NCI-H2081 treated with DMSO at 0.1 percent for 48 hours (cell line): ENCODE data around the gene ZNF280C.
"Not testable (repeated sequence)": the region's sequence is repeated elsewhere in the genome, so short reads cannot be mapped to it uniquely, and the experiment has no call there.

ENCODE experiments used
- DNase-seq: peaks from one replicate; lab custom pipeline; 2025; lab: John Stamatoyannopoulos, UW

The ZNF280C gene

GRCh38 chrX:130268449-130269170 lies at the start of gene ZNF280C:
Gene ZNF280C (minus strand): TSS chrX:130268899. CDS start chrX:130260449, 8,450 bp downstream.
- peak; percentile 10 for DNase-seq

GRCh38 chrX:130304587-130305368 lies 36.1 kb upstream of the ZNF280C start:
- no peak for DNase-seq

- no peak for DNase-seq
Measured at GRCh38 chrX:130301977-130302376, 33.3 kb upstream of the ZNF280C start.

DNA sequence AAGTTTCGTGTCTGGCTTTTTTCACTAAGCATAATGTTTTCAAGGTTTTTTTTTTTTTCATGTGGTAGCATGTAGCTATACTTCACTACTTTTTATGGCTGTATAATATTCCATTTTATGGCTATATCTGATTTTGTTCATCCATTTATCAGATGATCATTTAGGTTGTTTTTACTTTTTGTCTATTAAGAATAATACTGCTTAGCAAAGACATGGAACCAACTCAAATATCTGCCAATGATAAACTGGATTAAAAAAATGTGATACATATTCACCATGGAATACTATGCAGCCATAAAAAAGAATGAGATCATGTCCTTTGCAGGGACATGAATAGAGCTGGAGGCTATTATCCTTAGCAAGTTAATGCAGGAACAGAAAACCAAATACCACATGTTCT lies 32.7 kb upstream of the ZNF280C start:
- DNase-seq, result no peak

- DNase-seq, result no peak
Measured at GRCh38 chrX:130300010-130300282, 31.2 kb upstream of the ZNF280C start.

DNA sequence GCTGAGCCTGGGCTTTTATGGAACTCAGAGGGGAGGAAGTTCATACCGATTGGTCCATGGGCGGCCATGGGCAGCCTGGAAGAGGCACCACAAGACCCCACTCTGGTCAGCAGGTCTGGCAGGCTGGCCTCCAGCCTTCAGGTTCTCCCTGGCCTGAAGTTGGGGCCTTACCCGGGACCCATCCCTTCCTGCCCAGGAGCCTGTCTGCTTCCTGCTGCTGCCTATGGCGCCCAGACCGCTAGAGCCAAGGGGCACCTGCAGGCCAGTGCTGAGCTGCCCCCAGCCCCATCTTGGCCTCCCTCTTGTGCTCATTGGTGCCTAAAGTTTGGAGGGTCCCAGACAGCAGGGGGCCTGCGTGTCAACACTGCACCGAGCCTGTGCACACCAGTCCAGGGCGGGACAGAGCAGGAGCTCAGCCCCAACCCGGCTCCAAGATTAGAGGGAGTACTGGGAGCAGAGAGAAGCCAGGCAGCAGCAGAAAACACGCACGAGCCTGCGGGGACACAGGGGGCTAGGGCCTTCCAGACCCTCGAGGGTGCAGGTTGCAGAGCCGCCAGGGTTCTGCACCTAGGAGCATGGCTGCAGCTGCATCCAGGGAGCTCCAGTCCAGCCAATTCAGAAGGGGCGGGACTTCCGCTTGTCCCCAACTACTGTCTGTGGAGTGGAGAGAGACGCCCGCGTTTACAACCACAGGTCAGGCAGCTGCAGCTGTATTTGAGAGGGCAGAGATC lies 30.7 kb upstream of the ZNF280C start:
- no peak for DNase-seq

DNA sequence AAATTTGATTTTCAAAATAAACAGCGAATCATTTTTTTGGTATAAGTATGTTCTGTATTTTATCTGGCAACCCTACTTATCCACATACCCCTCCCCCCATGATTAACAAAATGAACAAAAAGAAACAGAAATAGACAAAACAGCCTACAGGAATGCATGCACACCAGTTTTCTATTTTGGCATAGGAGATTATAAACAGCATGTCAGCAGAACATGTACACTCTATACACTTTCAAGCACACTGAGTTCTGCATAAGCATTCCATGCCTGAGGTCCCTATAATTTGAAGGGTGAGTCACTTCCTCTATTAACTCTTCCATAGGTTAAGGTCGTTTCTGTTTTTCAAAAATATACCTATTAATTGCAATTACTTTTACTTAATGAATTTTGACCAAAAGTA lies 28.0 kb upstream of the ZNF280C start:
- DNase-seq, result no peak

GRCh38 chrX:130296297-130296678 lies 27.6 kb upstream of the ZNF280C start:
- DNase-seq, result no peak

DNA sequence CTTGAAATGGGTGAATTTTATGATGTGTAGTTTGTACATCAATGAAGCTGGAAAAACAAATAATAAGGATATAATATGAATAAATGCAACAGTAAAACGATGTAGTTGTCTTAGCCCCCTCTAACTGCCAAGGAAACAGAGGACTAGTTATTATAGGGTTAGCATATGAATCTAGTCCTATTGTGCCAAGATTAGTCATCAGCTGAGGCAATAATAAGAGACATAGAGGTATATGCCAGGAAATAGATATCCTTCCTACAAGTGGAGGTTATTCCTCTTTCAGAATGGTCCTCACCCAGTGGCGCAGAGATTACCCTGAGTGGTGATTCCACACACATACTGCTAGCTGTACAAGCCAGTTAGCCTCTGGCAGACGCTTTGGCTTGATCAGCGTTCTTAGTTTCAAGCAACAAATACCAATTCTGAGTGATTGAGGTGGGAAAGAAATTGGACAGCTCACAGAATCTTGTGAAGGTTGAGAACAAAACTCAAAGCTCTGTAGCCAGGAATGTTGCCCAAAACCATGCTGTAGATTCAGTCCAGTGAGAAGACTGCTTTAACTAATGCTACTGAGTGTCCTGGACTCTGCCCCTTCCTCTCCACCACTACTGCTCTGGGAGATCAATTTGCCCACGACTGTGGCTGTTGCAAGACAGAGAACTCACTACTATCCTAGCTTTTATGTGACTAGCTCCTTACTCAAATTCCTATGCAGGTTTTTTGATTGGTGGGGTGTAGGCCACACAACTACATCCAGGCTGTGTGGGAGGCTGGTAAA lies 27.0 kb upstream of the ZNF280C start:
- no peak for DNase-seq

- DNase-seq, result no peak
Measured at GRCh38 chrX:130287071-130287770, 18.5 kb upstream of the ZNF280C start.

- no peak for DNase-seq
Measured at GRCh38 chrX:130285710-130286109, 17.0 kb upstream of the ZNF280C start.

DNA sequence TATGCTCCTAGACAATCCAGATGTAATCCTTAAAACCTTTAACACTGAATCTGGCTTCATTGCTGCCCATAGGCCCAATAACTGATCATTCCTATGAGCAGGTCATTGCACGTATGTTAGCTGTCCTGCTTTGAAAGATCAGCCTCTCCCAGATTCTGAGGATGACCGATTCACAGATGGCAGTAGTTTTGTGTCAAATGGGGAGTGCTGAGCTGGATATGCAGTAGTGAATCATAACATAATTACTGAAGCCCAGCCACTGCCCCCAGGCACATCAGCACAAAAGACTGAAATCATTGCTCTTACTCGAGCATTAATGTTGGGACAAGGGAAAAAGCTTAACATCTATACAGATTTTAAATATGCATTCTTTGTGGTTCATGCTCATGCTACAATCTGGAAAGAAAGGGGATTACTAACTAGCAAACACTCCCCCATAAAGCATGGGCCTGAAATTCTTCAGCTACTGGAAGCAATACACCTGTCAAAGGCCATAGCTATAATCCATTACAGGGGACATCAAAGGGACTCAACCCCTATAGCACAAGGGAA lies 16.4 kb upstream of the ZNF280C start:
- DNase-seq, result no peak

DNA sequence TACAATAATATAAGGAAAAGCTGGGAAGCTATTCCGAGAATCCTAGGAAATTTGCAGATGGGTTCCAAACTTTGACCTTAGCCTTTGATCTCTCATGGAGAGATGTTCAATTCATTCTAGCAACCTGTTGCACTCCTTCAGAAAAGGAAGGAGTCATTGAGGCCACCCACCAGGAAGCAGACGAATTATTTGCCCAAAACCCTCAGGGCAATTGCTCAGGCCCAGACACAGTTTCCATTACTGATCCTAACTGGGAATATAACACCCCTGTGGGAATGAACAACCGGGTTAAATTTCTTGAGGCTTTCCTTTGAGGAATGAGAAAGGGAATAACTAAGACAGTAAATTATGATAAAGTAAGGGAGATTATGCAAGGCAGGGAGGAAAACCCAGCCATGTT lies 13.5 kb upstream of the ZNF280C start:
- DNase-seq, result no peak

DNA sequence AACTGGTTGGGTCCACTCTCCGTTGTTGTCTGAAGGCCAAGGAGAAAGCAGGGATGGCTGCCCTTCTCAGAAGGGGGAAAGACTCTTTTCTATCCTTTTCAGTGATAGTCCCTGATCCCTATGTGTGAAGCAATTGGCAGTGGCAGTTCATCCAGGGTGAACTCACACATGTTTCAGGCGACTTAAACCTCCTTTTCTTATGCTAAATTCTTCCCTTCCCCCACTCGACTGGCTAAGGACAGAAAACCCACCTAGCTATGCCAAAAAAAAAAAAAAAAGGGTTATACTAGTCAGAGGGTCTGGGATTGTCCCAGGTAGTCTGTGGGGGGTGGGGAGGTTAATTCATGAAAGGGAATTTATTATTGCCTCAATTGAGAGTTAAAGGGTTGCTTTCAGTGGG lies 12.2 kb upstream of the ZNF280C start:
- DNase-seq, result no peak

- DNase-seq, result not testable (repeated sequence)
Measured at GRCh38 chrX:130272253-130272652, 3.6 kb upstream of the ZNF280C start.

- DNase-seq, result not testable (repeated sequence)
Measured at GRCh38 chrX:130269391-130269790, 692 bp upstream of the ZNF280C start.

DNA sequence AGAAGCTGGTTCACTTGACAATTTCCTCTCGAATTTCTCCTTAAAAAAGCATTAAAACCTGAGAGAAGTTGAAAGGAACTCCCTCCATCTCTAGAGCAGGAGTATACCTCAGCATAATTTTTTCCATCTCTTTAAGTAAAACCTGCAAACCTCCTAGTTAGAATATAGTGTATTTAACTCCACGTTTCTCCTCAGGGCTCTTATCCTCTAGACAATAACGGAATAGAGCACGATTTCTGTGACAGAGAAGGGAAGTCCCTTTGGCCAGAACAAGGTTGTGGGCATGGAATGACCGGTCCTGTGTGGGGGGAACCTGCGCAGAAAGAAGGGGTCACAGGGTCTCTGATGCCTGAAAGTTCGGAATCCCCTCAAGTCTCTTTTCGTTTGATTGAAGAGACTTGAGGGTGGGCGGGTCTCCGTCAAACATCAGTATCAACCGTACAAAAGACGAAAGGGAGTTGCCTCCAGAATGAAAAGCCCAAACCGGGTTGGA lies 697 bp downstream of the ZNF280C start:
- DNase-seq, result no peak

DNA sequence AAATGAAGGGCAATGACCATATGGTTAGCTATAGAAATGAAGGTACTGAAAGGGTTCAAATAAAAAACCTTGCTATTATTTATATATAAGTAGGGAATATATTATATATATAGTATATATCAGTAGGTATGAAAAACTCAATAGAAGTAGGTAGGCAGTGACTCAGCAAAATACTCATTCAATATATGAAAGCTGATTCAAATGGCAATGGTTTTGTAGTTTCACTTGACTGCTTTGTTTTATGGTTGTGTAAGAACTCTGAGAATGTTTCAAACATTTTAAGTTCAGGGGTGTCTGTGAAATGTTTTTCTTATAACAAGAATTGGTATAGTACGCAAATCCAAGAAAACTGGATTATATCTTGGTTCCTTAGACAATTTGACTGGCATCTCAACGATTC lies 4.1 kb downstream of the ZNF280C start:
- no peak for DNase-seq

- DNase-seq, result no peak
Measured at GRCh38 chrX:130263016-130263415, 5.7 kb downstream of the ZNF280C start.

DNA sequence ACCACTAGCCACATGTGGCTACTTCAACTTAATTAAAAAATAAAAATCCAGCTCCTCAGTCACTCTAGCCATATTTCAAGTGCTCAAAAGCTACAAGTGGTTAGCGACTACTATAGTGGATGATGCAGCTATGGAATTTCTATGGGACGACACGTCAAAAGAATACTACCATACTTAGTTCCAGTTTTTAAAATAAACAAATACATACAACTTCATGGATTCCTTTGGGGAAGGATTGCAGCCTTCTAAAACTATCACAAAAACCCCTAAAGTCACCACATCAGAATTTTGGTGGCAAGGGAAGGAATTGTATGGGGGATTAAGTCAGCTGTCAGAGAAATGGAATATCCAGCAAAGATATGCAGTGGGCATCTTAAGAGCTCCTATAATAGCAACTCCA lies 6.5 kb downstream of the ZNF280C start:
- no peak for DNase-seq

DNA sequence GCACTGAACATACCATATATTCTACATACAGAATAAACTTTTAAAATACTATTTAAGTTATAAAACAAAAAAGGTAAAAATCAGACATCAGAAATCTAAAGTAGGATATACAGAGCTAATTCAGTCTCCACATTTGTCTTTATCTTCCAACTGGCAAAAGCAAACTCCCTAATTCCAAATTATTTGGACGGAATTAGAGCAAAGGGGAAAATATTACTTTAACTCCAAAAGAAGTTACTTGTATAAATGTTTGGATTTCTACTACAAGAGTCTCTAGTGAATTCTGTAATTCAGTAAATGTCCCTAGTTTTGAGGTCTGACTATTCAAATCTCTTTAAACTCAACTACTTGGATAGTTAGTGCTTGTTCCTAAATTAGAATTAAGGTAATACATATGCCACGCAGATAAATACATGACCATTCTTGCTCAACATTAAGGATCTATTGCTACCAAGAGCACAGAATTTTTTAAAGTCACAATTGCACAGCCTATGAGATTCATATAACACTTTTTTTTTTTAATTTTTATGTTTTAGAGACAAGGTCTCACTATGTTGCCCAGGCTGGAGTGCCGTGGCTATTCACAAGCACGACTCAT lies 7.3 kb downstream of the ZNF280C start:
- no peak for DNase-seq
